Ishikawa (cell line): ENCODE data around the gene IFNA16.

Source experiments
- CEBPB ChIP-seq: IDR thresholded peaks from 2 replicates; pipeline ENCODE4 v1.6.1; 2012
- CREB1 ChIP-seq: IDR thresholded peaks from 2 replicates; pipeline ENCODE4 v1.6.1; 2012; ENCODE audit warnings: low read depth
- EGR1 ChIP-seq: IDR thresholded peaks from 2 replicates; pipeline ENCODE4 v1.6.1; 2012
- EP300 ChIP-seq: IDR thresholded peaks from 2 replicates; pipeline ENCODE4 v1.6.1; 2012; ENCODE audit warnings: borderline replicate concordance
- FOXM1 ChIP-seq: IDR thresholded peaks from 2 replicates; pipeline ENCODE4 v1.6.1; 2012; ENCODE audit warnings: low read depth, borderline replicate concordance
- MAX ChIP-seq: IDR thresholded peaks from 2 replicates; pipeline ENCODE4 v1.6.1; 2012
- NFIC ChIP-seq: IDR thresholded peaks from 2 replicates; pipeline ENCODE4 v1.6.1; 2012
- RAD21 ChIP-seq: IDR thresholded peaks from 2 replicates; pipeline ENCODE4 v1.6.1; 2012; ENCODE audit warnings: low read depth
- REST ChIP-seq: IDR thresholded peaks from 2 replicates; pipeline ENCODE4 v1.6.1; 2012; ENCODE audit warnings: low read depth, mild to moderate bottlenecking
- TAF1 ChIP-seq: IDR thresholded peaks from 2 replicates; pipeline ENCODE4 v1.6.1; 2012; ENCODE audit warnings: low read depth, mild to moderate bottlenecking
- TCF12 ChIP-seq: IDR thresholded peaks from 2 replicates; pipeline ENCODE4 v1.6.1; 2012; ENCODE audit warnings: low read depth
- TEAD4 ChIP-seq: IDR thresholded peaks from 2 replicates; pipeline ENCODE4 v1.6.1; 2012
- USF1 ChIP-seq: IDR thresholded peaks from 2 replicates; pipeline ENCODE4 v1.6.1; 2012
- YY1 ChIP-seq: IDR thresholded peaks from 2 replicates; pipeline ENCODE4 v1.6.1; 2012; ENCODE audit warnings: low read depth
- ZBTB7A ChIP-seq: IDR thresholded peaks from 2 replicates; pipeline ENCODE4 v1.6.1; 2012; ENCODE audit warnings: low read depth

IFNA16 gene

GRCh38 chr9:21251190-21251589, 34.1 kb upstream of the IFNA16 start:
- TF ChIP-seq FOXM1 (no peak), TEAD4 (no peak), USF1 (no peak), REST (no peak), TCF12 (no peak), ZBTB7A (no peak), NFIC (no peak)

GRCh38 chr9:21244836-21245235, 27.7 kb upstream of the IFNA16 start:
- no peak for TF ChIP-seq EGR1
- TF ChIP-seq FOXM1: no peak
- TF ChIP-seq MAX: no peak
- TF ChIP-seq CEBPB: no peak
- no peak for TF ChIP-seq TEAD4
- no peak for TF ChIP-seq TAF1
- no peak for TF ChIP-seq CREB1
- no peak for TF ChIP-seq TCF12

GRCh38 chr9:21239911-21240310, 22.8 kb upstream of the IFNA16 start, which contains the start of gene IFNA14:
Gene IFNA14, minus strand, starts transcription at chr9:21240005. Its CDS starts 70 bp downstream, at chr9:21239935.
- TF ChIP-seq TAF1 (no peak), FOXM1 (no peak), EGR1 (no peak), REST (no peak), USF1 (no peak)

GRCh38 chr9:21235468-21236359, 18.6 kb upstream of the IFNA16 start:
- peak; percentile 62 for TF ChIP-seq RAD21

GRCh38 chr9:21234153-21234687, 17.1 kb upstream of the IFNA16 start:
- TF ChIP-seq CREB1 (no peak), CEBPB (no peak), YY1 (no peak), EGR1 (no peak), REST (no peak)

- TF ChIP-seq USF1 (no peak), TCF12 (no peak), TAF1 (no peak), EP300 (no peak), CEBPB (no peak), EGR1 (no peak), FOXM1 (no peak), TEAD4 (no peak), CREB1 (no peak), REST (no peak), RAD21 (no peak), ZBTB7A (no peak), MAX (no peak)
Observed at GRCh38 chr9:21233258-21233657, 16.1 kb upstream of the IFNA16 start.
